MM.1S (cell line): Measurements from ENCODE around the gene SVIP.

ENCODE experiments used
- DNase-seq: peaks from one replicate; pipeline ENCODE4 v3.0.0-alpha.2; 2015
- H2AFZ ChIP-seq: fragments of 300-600 bp; sonication (generic); 2 replicates; pipeline ENCODE4 v1.6.0; 2016; ENCODE audit warnings: antibody characterized with exemption, low read length
- H3F3A ChIP-seq: fragments of 300-600 bp; sonication (generic); 2 replicates; pipeline ENCODE4 v1.6.1; 2016; ENCODE audit warnings: mild to moderate bottlenecking, antibody characterized with exemption, low read length, moderate library complexity, mixed read lengths; ENCODE audit not compliant: insufficient read depth
- H3K27ac ChIP-seq: fragments of 300-600 bp; sonication (generic); 2 replicates; pipeline ENCODE4 v1.5.1; 2016; ENCODE audit warnings: mild to moderate bottlenecking, low read length
- H3K27me3 ChIP-seq: fragments of 300-600 bp; sonication (generic); replicated peaks from 2 replicates; pipeline ENCODE4 v1.6.0; 2016; ENCODE audit warnings: low read length; ENCODE audit not compliant: insufficient read depth
- H3K36me3 ChIP-seq: fragments of 300-600 bp; sonication (generic); replicated peaks from 2 replicates; pipeline ENCODE4 v1.6.1; 2016; ENCODE audit warnings: mild to moderate bottlenecking, low read length, mixed read lengths; ENCODE audit not compliant: insufficient read depth
- H3K4me1 ChIP-seq: fragments of 300-600 bp; sonication (generic); 2 replicates; pipeline ENCODE4 v1.6.1; 2016; ENCODE audit warnings: low read length, mixed read lengths
- H3K4me2 ChIP-seq: fragments of 300-600 bp; sonication (generic); 2 replicates; pipeline ENCODE4 v1.6.0; 2016; ENCODE audit warnings: low read depth, low read length
- H3K4me3 ChIP-seq: fragments of 300-600 bp; sonication (generic); 2 replicates; pipeline ENCODE4 v1.5.1; 2016; ENCODE audit warnings: low read length, mixed read lengths
- H3K79me2 ChIP-seq: fragments of 300-600 bp; sonication (generic); 2 replicates; pipeline ENCODE4 v1.6.1; 2016; ENCODE audit warnings: mixed run types, low read length, mixed read lengths
- H3K9ac ChIP-seq: fragments of 300-600 bp; sonication (generic); 2 replicates; pipeline ENCODE4 v1.6.1; 2016; ENCODE audit warnings: low read length, mixed read lengths
- H3K9me2 ChIP-seq: fragments of 300-600 bp; sonication (generic); replicated peaks from 2 replicates; pipeline ENCODE4 v1.6.1; 2016; ENCODE audit warnings: mild to moderate bottlenecking, low read length, mixed read lengths; ENCODE audit not compliant: insufficient read depth
- H3K9me3 ChIP-seq: fragments of 300-600 bp; sonication (generic); replicated peaks from 2 replicates; pipeline ENCODE4 v1.6.1; 2016; ENCODE audit warnings: mild to moderate bottlenecking, low read length, mixed read lengths; ENCODE audit not compliant: insufficient read depth
- H4K20me1 ChIP-seq: fragments of 300-600 bp; sonication (generic); 2 replicates; pipeline ENCODE4 v1.6.1; 2016; ENCODE audit warnings: mild to moderate bottlenecking, low read length, moderate library complexity, mixed read lengths; ENCODE audit not compliant: insufficient read depth
- CTCF ChIP-seq: fragments of 300-600 bp; sonication (generic); IDR thresholded peaks from 2 replicates; pipeline ENCODE4 v1.5.1; 2016; ENCODE audit warnings: antibody characterized with exemption, low read length, mixed read lengths
- EZH2 ChIP-seq: fragments of 300-600 bp; sonication (generic); optimal IDR thresholded peaks from 2 replicates; pipeline ENCODE3; 2017; ENCODE audit warnings: low read depth, mild to moderate bottlenecking, antibody characterized with exemption, low read length, mixed read lengths
- EZH2phosphoT487 ChIP-seq: fragments of 300-600 bp; sonication (generic); IDR thresholded peaks from 2 replicates; pipeline ENCODE4 v1.6.1; 2018; ENCODE audit warnings: antibody characterized with exemption, low read length

The SVIP gene

GRCh38 chr11:22786475-22786874, 43.1 kb downstream of the SVIP start:
- H3K4me1 ChIP-seq: peaks cover 32% of the 10 kb centered on the region
- H3K36me3 ChIP-seq: no peaks in the 10 kb centered on the region
- peak overlapping the region; percentile 66 for H3K27ac ChIP-seq
- H3K27me3 ChIP-seq: no peaks in the 10 kb centered on the region
- H3K9me2 ChIP-seq: no peaks in the 10 kb centered on the region
- no peaks in the 10 kb centered on the region for H3K9me3 ChIP-seq
- peaks cover 24% of the 10 kb centered on the region for H3F3A ChIP-seq
- H4K20me1 ChIP-seq: no peaks in the 10 kb centered on the region
- peaks cover 58% of the 10 kb centered on the region for H3K79me2 ChIP-seq
- TF ChIP-seq EZH2phosphoT487 (no peak), EZH2 (no peak), CTCF (no peak)
- peak; percentile 78 for DNase-seq
- peak overlapping the region; percentile 37 for H3K4me3 ChIP-seq
- peak overlapping the region; percentile 85 for H3K4me2 ChIP-seq
- no peak overlapping the region for H2AFZ ChIP-seq
- peak overlapping the region; percentile 41; the same call in 1 of the 2 replicates for H3K9ac ChIP-seq

GRCh38 chr11:22785251-22785650, 44.4 kb downstream of the SVIP start:
- peak overlapping the region; percentile 85 for H3K4me2 ChIP-seq
- peak overlapping the region; percentile 66; the same call in 1 of the 2 replicates for H3K27ac ChIP-seq
- no peak overlapping the region for H2AFZ ChIP-seq
- no peak for DNase-seq
- no peaks in the 10 kb centered on the region for H3K9me2 ChIP-seq
- peaks cover 63% of the 10 kb centered on the region for H3K79me2 ChIP-seq
- H3K4me3 ChIP-seq: no peak overlapping the region
- H3F3A ChIP-seq: peaks cover 31% of the 10 kb centered on the region
- H3K4me1 ChIP-seq: peaks cover 42% of the 10 kb centered on the region
- H3K27me3 ChIP-seq: no peaks in the 10 kb centered on the region
- no peaks in the 10 kb centered on the region for H4K20me1 ChIP-seq
- H3K9ac ChIP-seq: peak overlapping the region; percentile 41; the same call in 1 of the 2 replicates
- no peak for TF ChIP-seq EZH2
- TF ChIP-seq EZH2phosphoT487: no peak
- no peak for TF ChIP-seq CTCF
- H3K36me3 ChIP-seq: no peaks in the 10 kb centered on the region
- H3K9me3 ChIP-seq: no peaks in the 10 kb centered on the region

- TF ChIP-seq CTCF: no peak
- no peak for TF ChIP-seq EZH2phosphoT487
- TF ChIP-seq EZH2: no peak
- H3K79me2 ChIP-seq: peaks cover 66% of the 10 kb centered on the region
- H3F3A ChIP-seq: peaks cover 18% of the 10 kb centered on the region
- H3K27ac ChIP-seq: no peak overlapping the region
- no peak overlapping the region for H2AFZ ChIP-seq
- no peaks in the 10 kb centered on the region for H4K20me1 ChIP-seq
- H3K4me1 ChIP-seq: peaks cover 31% of the 10 kb centered on the region
- H3K4me2 ChIP-seq: no peak overlapping the region
- no peaks in the 10 kb centered on the region for H3K36me3 ChIP-seq
- no peaks in the 10 kb centered on the region for H3K27me3 ChIP-seq
- DNase-seq: peak; percentile 37
- no peaks in the 10 kb centered on the region for H3K9me3 ChIP-seq
- no peaks in the 10 kb centered on the region for H3K9me2 ChIP-seq
- H3K9ac ChIP-seq: no peak overlapping the region
- H3K4me3 ChIP-seq: no peak overlapping the region
Measured at GRCh38 chr11:22780952-22781593, 48.5 kb downstream of the SVIP start.
